Effector CD8-positive, alpha-beta T cell (primary cell): Measurements from ENCODE around the gene CFAP210.

ENCODE experiments used
- DNase-seq: peaks from one replicate; lab custom pipeline; 2025; lab: John Stamatoyannopoulos, UW

The CFAP210 gene

DNA sequence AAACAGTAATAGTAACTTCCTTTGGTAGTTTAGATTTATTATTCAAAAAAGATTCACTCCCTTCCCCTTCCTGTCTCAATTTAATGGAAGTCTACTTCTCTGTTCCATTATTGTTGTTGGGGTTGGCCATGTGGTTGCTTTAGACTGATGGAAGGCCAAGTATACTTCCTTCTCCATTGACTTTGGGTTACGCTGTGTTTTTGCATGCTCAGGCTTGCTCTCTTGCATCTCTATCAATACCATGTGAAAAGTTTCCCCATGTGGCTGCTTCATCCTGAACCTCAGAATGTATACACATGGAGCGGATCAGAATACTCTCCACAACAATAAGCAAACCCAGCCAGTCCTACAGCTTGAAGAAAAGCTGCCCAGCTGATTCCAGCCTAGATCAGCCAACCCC lies 20.3 kb downstream of the CFAP210 start:
- DNase-seq = no peak

DNA sequence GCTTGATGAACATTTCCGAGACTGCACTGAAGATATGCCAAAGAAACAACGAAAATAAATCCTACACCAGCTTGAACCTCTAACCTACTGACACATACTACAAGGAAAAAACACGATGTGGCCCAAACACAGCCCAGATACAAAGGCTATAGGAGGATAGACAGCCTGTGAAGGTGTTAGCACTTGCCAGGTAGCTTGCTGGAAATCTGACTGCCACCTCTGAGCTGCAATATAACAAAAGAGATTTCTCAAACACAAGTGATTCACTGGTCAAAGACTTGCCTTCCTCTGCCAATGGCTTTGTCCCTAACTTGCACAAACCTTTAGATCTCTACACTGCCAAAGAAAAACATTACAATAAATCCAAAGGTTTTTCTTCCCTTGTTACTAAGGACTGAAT lies 21.1 kb downstream of the CFAP210 start:
- no peak for DNase-seq

DNA sequence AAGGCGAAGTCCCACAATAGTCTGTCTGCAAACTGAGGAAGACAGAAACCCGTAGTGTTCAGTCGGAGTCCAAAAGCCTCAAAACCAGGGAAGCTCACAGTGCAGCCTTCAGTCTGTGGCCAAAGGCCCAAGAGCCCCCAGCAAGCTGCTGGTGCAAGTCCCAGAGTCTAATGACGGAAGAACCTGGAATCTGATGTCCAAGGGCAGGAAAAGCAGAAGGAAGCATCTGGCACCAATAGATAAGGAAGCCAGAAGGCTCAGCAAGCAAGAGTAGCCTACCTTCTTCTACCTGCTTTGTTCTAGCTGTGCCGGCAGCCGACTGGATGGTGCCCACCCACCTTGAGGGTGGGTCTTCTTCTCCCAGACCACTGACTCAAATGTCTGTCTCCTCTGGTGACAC lies 21.8 kb downstream of the CFAP210 start:
- DNase-seq = no peak

DNA sequence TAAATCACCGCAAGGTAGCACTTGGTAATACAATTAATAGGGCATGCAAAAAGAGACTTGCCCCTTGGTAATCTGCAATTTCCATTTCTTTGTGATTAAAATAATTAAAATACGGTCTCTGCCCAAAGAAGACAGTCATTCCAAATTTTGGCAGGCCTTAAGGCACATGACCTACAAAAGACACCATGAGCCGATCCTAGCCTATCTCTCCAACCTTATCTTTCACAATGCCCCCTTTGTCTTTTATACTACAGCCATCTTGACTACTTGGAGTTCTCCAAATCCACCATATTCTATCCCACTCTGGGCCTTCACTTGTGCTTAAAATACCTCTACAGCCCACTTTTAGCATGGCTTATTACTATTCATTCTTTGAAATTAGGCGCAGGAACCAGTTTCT lies 23.3 kb downstream of the CFAP210 start:
- DNase-seq = no peak

DNA sequence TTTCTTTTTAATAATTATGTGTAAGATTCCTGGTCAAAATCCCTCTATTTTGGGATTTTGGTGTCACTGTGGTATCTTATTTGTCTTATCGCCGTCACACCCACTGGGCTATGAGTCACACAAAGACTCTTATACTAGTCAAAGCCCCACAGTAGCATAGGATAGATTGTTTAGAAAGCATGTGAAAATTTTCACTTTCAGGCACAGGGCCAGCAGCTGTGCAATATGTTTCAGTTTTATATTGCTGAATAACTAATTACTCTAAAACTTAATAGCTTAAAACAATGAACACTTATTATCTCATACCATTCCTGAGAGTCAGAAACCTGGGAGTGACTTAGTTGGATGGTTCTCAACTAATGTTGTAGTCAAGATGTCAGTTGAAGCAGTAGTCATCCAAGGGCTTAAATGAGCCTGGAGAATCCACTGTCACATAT lies 24.0 kb downstream of the CFAP210 start:
- no peak for DNase-seq

DNA sequence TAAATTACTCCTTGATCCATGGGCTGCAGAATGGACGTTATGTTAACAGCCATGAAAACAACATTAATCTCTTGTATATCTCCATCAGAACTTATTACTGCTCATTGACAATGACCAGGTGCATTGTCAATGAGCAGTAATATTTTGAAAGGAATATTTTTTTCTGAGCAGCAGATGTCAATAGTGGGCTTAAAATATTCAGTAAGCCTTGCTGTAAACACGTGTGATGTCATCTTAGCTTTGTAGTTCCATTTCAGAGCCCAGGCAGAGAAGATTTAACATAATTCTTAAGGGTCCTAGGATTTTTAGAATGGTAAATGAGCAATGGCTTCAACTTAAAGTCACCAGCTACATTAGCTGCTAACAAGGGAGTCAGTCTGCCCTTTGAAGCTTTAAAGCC lies 26.6 kb downstream of the CFAP210 start:
- DNase-seq = no peak

DNA sequence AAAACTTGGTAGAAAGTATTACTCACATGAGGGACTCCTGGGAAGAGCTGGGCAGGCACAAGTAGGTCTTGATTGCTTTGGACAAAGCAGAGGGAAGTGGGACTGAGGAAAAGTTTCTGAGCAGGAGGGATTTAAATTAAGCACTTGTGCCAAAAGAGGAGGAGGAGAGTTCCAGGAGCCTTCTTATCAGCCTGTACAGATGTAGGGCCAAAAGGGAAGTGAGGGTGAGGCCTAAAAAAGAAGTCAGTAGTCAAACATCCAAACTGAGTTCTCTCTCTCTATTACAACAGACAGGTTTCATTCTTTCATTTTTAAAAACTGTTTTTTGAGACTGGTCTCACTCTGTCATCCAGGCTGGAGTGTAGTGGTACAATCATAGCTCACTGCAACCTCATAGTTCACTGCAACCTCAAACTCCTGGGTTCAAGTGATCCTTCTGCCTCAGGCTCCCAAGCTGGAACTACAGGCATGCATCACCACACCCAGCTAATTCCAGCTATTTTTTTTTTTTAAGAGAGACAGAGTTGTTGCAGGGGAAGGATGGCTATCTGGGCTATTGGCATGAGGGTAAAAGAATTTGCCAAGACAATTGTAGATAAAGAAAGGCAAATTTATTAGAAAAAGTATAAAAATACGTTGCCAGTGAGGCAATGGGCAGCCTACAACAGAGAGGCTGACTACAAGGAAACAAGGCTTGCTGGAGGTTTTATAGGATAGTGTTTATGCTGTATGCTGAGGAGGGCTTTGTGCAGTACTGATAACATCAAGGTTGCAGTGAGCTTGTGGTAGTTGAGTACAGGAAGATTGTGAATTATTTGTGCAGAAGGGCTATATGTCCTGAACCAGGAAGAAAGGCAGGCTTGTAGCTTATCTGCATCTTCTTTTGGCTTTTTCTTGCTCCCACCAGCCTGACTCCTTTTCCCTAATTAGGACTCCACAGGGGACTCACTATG lies 29.0 kb downstream of the CFAP210 start:
- no peak for DNase-seq

DNA sequence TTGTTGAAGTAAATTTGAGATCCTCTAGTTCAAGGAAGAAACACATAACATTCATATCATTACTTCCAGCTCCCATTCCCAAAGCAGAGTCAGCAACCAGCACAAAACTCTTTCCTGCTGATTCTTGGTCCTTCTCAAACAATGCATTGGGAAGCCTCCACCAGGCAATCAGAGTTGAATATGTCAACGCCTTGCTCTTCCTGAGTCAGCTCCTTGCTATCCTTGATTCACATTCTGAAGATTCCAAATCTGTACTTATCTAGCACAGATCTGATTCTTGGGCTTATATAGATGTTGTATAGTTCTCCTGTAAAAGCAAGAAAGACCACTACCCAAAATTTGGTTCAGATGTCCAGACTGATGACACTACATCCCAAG lies 29.6 kb downstream of the CFAP210 start:
- DNase-seq = no peak

DNA sequence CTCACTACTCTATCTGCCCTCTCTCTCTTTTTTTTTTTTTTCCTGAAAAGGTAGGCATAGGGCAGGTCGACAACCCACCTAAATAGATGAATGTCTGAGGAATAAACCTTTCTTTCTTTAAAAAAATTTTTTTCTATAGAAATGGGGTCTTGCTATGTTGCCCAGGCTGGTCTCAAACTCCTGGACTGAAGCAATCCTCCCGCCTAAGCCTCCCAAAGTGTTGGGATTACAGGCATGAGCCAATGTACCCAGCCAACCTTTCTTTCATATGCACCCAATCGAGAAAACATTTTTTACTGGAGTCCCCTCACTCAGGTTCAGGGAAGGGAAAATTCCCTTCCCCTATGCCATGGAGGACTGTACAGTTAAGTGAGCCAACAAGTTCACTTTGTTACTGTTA lies 31.0 kb downstream of the CFAP210 start:
- no peak for DNase-seq

DNA sequence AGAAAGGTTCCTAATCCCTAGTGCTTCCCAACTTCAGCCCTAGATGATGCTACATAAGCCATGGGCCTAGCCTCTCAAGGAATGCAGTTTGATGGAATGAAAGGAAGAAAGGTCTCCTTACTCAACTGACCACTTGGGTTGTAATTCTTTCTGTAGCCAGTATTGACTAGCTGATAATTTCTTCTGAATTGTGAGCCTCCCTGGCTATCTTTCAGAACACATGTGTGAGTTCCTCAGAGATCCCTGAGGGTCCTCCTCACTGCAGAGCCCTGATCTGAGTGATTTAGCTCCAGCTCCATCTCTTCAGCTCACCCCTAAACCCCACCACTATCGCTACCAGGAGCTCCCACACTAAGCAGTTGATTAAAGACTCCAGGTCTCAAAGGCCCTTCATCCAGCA lies 31.5 kb downstream of the CFAP210 start:
- no peak for DNase-seq

DNA sequence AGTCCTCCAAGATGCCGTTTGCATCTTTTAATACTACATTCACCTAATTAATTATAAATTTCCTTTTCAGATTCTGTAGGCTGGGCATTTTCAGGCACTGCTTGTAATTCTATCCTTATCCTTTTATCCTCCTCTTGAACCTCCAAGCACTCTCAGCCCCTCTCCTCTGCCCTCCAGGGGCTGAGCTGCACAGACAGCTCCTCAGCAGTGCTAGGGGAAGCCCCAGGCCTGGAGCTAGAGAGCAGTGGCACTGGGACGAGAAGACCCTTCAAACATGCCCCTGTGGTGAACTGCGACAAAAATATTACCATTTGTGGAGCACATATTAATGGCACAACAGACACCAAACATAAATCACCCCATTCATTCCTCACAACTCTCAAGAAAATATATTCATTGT lies 32.9 kb downstream of the CFAP210 start:
- no peak for DNase-seq

DNA sequence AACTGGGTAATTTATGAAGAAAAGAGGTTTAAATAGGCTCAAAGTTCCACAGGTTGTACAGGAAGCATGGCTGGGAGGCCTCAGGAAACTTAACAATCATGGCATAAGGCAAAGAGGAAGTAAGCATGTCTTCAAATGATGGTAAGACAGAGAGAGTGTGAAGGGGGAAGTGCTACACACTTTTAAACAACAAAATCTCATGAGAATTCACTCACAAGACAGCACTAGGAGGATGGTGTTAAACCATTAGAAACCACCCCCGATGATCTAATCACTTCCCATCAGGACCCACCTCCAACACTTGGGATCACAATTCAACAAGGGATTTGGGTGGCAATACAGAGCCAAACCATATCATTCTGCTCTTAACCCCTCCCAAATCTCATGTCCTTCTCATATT lies 34.9 kb downstream of the CFAP210 start:
- DNase-seq = no peak

DNA sequence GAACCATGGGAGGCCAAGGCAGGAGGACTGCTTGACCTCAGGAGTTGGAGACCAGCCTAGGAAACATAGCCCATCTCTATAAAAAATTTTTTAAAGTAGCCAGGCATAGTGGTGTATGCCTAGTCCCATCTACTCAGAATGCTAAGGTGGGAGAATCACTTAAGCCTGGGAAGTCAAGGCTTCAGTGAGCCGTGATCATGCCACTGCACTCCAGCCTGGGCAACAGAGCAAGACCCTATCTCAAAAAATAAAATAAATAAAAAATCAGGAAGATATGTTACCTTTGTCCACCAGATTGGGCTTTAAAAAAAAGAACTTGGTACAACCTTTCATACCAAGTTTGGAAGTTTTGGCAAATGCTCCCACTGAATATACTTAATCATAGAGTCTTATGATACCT lies 35.3 kb downstream of the CFAP210 start:
- DNase-seq = no peak

DNA sequence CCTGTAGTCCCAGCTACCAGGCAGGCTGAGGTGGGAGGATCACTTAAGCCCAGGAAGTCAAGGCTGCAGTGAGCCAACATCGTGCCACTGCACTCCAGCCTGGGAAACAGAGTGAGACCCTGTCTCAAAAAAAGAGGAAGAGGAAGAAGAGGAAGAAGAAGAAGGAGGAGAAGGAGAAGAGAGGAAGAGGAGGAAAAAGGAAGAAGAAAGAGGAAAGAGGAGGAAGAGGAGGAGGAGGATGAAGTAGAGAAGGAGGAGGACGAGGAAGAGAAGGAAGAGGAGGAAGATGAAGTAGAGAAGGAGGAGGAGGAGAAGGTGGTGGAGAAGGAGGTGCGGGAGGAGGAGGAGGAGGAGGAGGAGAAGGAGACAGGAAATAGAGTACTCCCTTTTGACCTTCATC lies 38.0 kb downstream of the CFAP210 start:
- no peak for DNase-seq

DNA sequence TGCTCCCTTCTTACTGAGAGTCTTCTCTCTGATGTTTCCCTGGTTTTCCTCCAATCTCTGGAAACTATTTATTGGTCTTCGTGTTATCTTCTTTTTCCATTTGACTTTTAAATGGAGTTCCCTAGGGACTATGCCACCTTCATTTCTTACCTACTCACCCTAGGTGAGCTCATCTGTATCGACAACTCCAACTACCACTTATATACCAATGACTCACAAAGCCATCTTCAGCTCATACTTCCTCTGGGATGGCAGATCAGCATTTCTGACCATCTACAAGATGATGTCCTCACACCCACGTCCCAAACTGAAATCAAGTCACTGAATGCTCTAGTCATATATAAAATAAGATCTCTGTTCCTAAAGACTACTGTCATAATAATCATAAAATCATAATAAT lies 40.6 kb downstream of the CFAP210 start:
- DNase-seq = no peak

DNA sequence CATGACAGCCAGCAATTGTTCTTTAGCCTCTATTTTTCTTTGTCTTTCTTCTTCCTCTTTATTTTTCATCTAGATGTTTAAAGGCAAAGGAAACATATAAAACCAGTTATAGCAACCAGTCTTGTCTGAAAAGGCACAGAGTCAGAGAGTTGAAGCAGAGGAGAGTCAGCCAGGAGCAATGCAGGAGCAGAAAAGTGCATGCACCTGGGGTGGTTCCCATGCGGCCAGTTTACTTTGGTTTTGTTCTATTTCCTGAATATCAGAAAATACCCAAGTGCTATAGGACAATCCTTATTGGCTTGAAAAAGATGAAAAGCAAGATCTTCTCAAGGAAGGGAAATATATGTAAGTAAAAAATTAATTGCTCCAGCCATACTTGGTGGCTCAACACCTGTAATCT lies 44.9 kb downstream of the CFAP210 start:
- no peak for DNase-seq

DNA sequence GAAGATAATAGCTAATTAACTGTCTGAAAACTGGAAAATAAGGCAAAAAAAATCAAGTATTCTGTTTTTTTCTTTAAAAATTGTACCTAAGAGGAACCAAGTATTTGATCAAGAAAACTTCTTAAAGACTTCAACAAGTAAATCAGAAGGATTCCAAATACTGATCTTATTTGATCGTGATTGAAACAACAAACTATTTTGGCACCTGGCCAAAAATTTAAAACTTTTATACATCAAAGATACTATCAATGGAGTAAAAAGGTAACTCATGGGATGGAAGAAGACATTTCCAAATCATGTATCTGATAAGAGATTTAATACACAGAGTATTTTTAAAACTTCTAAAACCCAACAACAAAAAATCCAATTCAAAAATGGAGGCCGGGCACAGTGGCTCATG lies 46.7 kb downstream of the CFAP210 start:
- DNase-seq = no peak

DNA sequence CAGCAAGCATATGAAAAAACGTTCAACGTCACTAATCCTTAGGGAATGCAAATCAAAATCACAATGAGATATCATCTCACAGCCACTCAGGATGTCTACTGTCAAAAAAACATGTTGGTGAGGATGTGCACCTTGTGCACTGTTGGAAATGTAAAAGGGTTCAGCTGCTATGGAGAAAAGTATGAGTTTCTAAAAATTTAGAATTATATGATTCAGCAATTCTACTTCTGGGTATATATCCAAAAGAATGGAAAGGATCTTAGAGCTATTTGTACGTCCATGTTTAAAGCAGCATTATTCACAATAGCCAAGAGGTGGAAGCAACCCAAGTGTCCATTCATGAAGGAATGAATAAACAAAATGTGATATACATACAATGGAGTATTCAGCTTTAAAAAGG lies 50.0 kb downstream of the CFAP210 start:
- DNase-seq = no peak

DNA sequence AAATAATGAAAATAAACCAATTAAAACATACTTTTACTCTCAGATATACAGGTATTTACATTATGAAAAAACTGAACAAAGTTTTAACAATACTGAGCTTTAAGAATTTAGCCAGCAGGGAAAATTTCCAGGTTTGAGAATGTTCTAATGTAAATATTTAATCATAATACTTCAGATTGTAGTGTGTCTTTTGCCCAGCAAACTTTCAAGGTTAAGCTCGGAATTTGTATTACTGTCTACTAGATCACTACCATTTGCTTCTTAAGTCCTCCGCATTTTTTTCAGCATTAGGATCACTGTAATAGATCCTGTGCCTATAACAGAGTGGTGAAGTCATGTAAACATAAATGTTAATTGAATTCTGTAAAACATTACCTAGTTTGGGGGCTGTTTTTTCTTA lies 52.7 kb downstream of the CFAP210 start:
- no peak for DNase-seq

DNA sequence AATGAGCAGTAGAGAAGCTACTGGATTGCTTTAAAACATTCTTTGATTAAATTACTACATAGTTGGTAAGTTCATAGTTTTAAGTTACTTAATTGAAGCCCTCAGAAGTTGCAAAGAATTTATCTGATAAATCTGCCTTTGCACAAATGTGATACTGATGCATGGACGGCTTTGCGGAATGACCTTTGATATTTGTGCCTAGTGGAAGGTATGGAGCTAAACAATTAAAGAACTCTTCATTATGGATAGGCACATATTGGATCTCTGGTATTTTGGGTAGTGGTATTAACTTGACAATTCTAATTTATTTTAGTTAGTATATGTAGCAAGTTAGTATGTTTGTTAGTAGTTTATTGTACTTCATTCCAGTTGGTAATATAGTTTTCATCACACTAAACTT lies 54.1 kb downstream of the CFAP210 start:
- DNase-seq = no peak

DNA sequence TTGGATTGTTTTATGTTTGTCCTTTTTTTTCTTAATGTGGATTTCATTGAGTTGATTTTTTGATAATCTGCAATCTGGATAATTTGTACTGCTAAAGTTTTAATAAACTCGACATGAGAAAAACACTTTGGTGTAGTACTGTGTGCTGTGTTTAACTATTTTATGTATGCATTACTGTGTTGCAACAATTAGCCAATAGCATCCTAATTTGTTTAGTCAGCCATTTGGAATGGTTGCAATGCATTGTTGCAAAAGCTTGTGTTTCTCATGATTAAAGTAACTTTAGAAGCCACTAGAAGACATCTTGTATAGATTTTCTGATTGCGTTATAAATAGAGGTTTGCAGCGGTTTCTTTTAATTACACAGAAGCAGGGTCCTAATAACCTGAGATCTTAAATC lies 56.6 kb downstream of the CFAP210 start:
- no peak for DNase-seq

DNA sequence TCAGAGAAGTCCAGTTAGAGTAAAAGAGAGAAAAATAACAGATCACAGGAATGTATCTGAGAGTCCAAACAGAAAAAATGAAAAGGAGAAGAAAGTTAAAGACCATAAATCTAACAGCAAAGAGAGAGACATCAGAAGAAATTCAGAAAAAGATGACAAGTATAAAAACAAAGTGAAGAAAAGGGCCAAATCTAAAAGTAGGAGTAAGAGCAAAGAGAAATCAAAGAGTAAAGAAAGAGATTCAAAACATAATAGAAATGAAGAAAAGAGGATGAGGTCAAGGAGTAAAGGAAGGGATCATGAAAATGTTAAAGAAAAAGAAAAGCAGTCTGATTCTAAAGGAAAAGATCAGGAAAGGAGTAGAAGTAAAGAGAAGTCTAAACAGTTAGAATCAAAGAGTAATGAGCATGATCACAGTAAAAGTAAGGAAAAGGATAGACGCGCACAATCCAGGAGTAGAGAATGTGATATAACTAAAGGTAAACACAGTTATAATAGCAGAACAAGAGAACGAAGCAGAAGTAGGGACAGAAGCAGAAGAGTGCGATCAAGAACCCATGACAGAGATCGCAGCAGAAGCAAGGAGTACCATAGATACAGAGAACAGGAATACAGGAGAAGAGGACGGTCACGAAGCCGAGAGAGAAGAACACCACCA lies 57.6 kb downstream of the CFAP210 start:
- DNase-seq = no peak

DNA sequence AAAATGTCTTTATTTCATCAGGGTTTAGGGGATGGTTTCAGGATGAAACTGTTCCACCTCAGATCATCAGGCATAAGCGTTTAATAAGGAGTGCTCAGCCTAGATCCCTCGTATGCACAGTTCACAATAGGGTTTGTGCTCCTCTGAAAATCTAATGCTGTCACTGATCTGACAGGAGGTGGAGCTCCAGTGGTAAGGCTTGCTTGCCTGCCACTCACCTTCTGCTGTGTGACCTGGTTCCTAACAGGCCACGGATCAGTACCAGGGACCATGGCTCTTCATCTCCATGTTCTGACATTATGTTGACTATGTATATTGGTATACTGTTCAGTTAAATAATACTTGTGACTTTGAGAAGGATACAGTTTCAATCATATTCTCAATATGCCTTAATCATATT lies 68.4 kb downstream of the CFAP210 start:
- DNase-seq = no peak

DNA sequence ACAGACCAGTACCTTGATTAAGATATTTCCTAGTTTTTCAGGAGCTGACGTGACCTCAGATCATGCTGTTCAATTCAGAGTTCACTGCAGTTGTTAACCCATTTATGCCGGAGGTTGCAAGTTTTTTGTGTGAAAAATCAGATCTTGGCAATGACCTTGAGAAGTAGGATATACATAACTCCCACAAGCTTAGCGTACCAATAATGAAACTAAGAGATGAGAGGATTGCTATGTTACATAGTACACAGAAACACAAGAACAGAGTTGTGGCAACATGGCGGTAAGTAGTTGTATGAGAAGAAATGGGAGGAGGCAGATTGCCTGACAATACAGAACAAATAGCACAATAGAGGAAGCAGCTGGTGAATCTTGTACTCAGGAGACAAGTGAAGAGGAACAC lies 71.0 kb downstream of the CFAP210 start:
- no peak for DNase-seq
